Loucy (cell line): Measurements from ENCODE around the gene FPGS.
A peak's percentile ranks its signal among the peaks of the same experiment; 100 is the strongest.

Source experiments
- H2AFZ ChIP-seq: fragments of 200-600 bp; sonication (generic); 2 replicates; pipeline ENCODE4 v1.6.0; 2016; ENCODE audit warnings: antibody characterized with exemption, mild to moderate bottlenecking, low read length, moderate library complexity
- H3F3A ChIP-seq: fragments of 200-600 bp; 2 replicates; pipeline ENCODE4 v1.6.0; 2016; ENCODE audit warnings: antibody characterized with exemption, low read depth, mild to moderate bottlenecking
- H3K27me3 ChIP-seq: fragments of 200-600 bp; sonication (generic); 2 replicates; pipeline ENCODE4 v1.6.1; 2014; ENCODE audit warnings: low read length, mild to moderate bottlenecking; ENCODE audit not compliant: insufficient read depth, poor library complexity, severe bottlenecking
- H3K36me3 ChIP-seq: fragments of 200-600 bp; sonication (generic); 2 replicates; pipeline ENCODE4 v1.6.1; 2016; ENCODE audit warnings: low read length; ENCODE audit not compliant: insufficient read depth
- H3K4me1 ChIP-seq: fragments of 200-600 bp; sonication (generic); 2 replicates; pipeline ENCODE4 v1.5.1; 2014; ENCODE audit warnings: low read length, mild to moderate bottlenecking; ENCODE audit not compliant: insufficient read depth, poor library complexity, severe bottlenecking
- H3K4me2 ChIP-seq: fragments of 200-600 bp; sonication (generic); 2 replicates; pipeline ENCODE4 v1.6.0; 2014; ENCODE audit warnings: antibody characterized with exemption, low read length, low read depth, mild to moderate bottlenecking; ENCODE audit not compliant: poor library complexity, severe bottlenecking
- H3K4me3 ChIP-seq: fragments of 200-600 bp; sonication (generic); 2 replicates; pipeline ENCODE4 v1.5.1; 2014; ENCODE audit warnings: low read length, mild to moderate bottlenecking, mixed read lengths; ENCODE audit not compliant: poor library complexity, severe bottlenecking
- H3K79me2 ChIP-seq: fragments of 200-600 bp; sonication (generic); 2 replicates; pipeline ENCODE4 v1.6.1; 2014; ENCODE audit warnings: low read length; ENCODE audit not compliant: insufficient read depth
- H3K9ac ChIP-seq: fragments of 200-600 bp; sonication (generic); 2 replicates; pipeline ENCODE4 v1.6.0; 2014; ENCODE audit warnings: mild to moderate bottlenecking, low read depth, low read length, moderate library complexity; ENCODE audit not compliant: poor library complexity, severe bottlenecking
- H3K9me2 ChIP-seq: fragments of 200-600 bp; sonication (generic); replicated peaks from 2 replicates; pipeline ENCODE4 v1.6.1; 2016; ENCODE audit warnings: low read depth, low read length, mixed read lengths
- H3K9me3 ChIP-seq: fragments of 200-600 bp; sonication (generic); 2 replicates; pipeline ENCODE4 v1.6.1; 2014; ENCODE audit warnings: mild to moderate bottlenecking, antibody characterized with exemption, low read length, low read depth; ENCODE audit not compliant: insufficient read depth
- H4K20me1 ChIP-seq: fragments of 200-600 bp; sonication (generic); 2 replicates; pipeline ENCODE4 v1.6.0; 2014; ENCODE audit warnings: antibody characterized with exemption, low read length, mild to moderate bottlenecking; ENCODE audit not compliant: insufficient read depth, poor library complexity, severe bottlenecking
- EZH2phosphoT487 ChIP-seq: fragments of 200-600 bp; IDR thresholded peaks from 2 replicates; pipeline ENCODE4 v1.6.1; 2018; ENCODE audit warnings: antibody characterized with exemption, mild to moderate bottlenecking, moderate library complexity, borderline replicate concordance
- TF ChIP-seq, protein P1 (sequence below): fragments of 200-600 bp; sonication (generic); conservative IDR thresholded peaks from 2 replicates; pipeline ENCODE4 v1.5.1; 2014; ENCODE audit warnings: mild to moderate bottlenecking, antibody characterized with exemption, low read length

FPGS gene

DNA sequence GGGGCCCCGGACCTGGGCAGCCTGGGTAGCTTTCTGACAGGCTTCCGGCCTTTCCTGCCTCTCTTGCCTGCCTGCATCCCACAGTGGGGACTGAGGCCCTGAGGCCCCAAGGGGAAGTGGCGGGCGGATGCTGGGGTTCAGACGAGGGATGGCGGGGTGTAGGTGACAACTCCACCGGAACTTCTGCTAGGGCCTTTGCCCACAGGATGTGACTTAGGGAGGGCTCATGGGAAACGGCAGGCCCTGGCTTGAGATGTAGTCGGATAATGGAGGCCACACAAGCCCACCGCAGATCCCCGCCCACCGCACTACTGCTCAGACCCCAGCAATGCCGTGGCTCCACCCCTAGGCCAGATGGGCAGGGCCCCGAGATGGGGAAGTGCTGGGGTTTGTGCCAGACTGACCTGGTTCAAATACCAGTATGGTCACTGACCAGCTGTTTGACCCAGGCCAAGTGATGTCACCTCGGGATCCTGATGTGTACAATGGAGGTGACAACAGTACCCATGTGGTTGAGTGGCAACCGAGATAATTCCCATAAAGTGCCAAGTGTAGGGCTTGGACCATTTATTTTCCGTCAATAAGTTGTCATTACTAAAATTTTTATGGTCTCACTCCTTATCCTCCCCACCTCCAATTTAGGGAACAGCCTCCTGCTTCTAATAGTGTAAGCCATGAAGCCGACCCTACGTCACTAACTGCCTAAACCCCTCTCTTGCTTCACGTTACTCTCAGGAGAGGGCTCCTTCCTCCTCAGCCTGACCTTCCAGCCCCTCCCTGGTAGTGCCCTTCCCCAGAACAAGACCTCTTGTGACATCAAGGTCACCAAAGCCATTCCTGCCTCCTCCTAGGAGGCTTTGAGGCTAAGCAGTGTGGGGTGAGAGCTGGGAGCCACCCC lies 19.3 kb upstream of the FPGS start:
- no peak for TF ChIP-seq EZH2phosphoT487
- peak overlapping the region; percentile 69 for H3K4me3 ChIP-seq
- peaks cover 70% of the 10 kb centered on the region for H3K79me2 ChIP-seq
- peak overlapping the region; percentile 93 for H3K4me2 ChIP-seq
- H3K27me3 ChIP-seq = peaks cover 4% of the 10 kb centered on the region
- no peak overlapping the region for H2AFZ ChIP-seq
- H3K9me3 ChIP-seq = no peaks in the 10 kb centered on the region
- peaks cover 24% of the 10 kb centered on the region for H4K20me1 ChIP-seq
- peaks cover 17% of the 10 kb centered on the region; the same call in 1 of the 2 replicates for H3K36me3 ChIP-seq
- peak overlapping the region; percentile 84 for H3K9ac ChIP-seq
- H3F3A ChIP-seq = peaks cover 23% of the 10 kb centered on the region
- no peaks in the 10 kb centered on the region for H3K9me2 ChIP-seq
- peaks cover 71% of the 10 kb centered on the region for H3K4me1 ChIP-seq

DNA sequence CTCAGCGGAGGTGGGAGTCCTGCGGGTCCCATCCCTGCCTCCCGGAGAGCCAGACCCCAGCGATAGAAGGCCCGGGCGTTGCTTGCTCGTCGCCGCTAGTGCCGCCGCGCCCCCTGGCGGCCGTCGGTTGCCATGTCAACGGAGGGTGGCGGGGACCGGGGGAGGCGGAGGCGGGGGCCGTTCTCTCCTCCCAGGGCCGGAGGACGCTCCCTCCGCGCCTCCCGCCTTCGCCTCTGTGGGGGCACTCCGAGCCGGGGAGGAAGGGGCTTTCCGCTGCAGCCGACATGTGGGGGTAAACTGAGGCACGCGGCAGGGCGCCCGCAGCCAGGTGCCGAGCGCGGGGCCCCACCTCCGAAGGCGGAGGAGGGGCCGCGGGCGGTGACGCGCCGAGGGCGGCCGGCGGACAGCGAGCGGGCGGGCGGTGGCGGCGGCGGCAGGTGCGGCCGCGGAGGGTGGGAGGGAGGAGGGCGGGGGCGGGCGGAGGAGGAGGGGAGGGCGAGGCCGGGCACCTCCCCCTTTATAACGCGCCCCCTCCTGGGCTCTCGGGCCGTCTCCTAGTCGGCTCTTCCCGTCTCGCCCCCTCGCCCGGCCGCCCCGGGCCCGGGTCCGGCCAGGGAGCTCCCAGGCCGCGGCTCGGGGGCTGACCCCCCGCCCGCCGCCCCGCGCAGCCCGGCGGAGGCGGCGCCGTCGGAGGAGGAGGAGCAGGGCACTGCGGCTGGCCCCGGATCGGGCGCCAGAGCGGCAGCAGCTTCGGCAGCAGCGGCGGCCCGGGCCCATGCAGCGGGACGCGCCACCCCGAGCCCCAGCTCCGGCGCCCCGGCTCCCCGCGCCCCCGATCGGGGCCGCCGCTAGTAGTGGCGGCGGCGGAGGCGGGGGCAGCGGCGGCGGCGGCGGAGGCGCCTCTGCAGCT lies 17.4 kb upstream of the FPGS start:
- H2AFZ ChIP-seq = peak overlapping the region; percentile 69; the same call in 1 of the 2 replicates
- peak overlapping the region; percentile 93 for H3K4me2 ChIP-seq
- H3K9me3 ChIP-seq = no peaks in the 10 kb centered on the region
- H3K27me3 ChIP-seq = peaks cover 4% of the 10 kb centered on the region
- H3K9me2 ChIP-seq = no peaks in the 10 kb centered on the region
- H3K79me2 ChIP-seq = peaks cover 70% of the 10 kb centered on the region
- peak overlapping the region; percentile 84 for H3K9ac ChIP-seq
- H3K4me3 ChIP-seq = peak overlapping the region; percentile 81
- peaks cover 43% of the 10 kb centered on the region for H4K20me1 ChIP-seq
- peaks cover 36% of the 10 kb centered on the region for H3K36me3 ChIP-seq
- H3F3A ChIP-seq = peaks cover 23% of the 10 kb centered on the region
- TF ChIP-seq, protein P1, sequence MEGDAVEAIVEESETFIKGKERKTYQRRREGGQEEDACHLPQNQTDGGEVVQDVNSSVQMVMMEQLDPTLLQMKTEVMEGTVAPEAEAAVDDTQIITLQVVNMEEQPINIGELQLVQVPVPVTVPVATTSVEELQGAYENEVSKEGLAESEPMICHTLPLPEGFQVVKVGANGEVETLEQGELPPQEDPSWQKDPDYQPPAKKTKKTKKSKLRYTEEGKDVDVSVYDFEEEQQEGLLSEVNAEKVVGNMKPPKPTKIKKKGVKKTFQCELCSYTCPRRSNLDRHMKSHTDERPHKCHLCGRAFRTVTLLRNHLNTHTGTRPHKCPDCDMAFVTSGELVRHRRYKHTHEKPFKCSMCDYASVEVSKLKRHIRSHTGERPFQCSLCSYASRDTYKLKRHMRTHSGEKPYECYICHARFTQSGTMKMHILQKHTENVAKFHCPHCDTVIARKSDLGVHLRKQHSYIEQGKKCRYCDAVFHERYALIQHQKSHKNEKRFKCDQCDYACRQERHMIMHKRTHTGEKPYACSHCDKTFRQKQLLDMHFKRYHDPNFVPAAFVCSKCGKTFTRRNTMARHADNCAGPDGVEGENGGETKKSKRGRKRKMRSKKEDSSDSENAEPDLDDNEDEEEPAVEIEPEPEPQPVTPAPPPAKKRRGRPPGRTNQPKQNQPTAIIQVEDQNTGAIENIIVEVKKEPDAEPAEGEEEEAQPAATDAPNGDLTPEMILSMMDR = peak; percentile 72
- TF ChIP-seq EZH2phosphoT487 = no peak
- H3K4me1 ChIP-seq = peaks cover 70% of the 10 kb centered on the region

DNA sequence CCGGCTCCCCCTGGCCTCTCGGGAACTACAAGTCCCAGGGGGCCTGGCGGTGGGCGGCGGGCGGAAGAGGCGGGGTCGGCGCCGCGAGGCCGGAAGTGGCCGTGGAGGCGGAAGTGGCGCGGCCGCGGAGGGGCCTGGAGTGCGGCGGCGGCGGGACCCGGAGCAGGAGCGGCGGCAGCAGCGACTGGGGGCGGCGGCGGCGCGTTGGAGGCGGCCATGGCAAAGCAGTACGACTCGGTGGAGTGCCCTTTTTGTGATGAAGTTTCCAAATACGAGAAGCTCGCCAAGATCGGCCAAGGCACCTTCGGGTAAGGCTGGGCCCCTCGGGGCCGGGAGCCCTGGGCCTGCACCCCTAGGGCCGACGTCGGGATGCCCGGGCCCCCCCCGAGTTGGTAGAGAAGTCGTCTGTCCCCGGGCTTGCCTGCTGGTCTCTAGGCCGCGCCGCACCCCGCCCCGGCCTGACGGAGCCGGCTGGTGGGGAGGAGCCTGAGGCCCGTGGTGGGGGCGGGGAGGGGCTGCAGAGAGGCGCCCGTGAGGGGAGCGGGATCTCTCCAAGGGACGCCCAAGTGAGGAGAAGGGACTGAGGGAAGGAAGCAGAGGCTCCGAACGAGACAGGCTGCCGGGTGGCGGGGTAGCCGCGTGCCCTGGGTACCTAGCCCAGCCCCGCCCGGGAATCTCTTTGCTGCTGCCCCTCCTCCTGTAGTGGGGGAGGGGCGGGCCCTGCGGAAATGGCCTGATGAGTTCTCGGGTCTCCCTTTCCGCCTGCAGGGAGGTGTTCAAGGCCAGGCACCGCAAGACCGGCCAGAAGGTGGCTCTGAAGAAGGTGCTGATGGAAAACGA lies 16.5 kb upstream of the FPGS start, which contains the start of gene CDK9:
CDK9 (plus strand) TSS at position 102 of the 840 bp plus-strand sequence; CDS start at position 217, 115 bp downstream.
- Histone ChIP-seq H3K79me2 (peaks cover 71% of the 10 kb centered on the region), H3K36me3 (peaks cover 45% of the 10 kb centered on the region)

More for the DNA sequence above, 16.5 kb upstream of the FPGS start, which contains the start of gene CDK9:
- Histone ChIP-seq H3K27me3 (peaks cover 4% of the 10 kb centered on the region), H3K4me2 (peak within 1 kb of the TSS; percentile 99), H4K20me1 (peaks cover 52% of the 10 kb centered on the region), H3K9me3 (no peaks in the 10 kb centered on the region), H3K4me1 (peaks cover 67% of the 10 kb centered on the region), H3K4me3 (peak within 1 kb of the TSS; percentile 81), H3K9ac (peak within 1 kb of the TSS; percentile 97), H2AFZ (peak within 1 kb of the TSS; percentile 69; the same call in 1 of the 2 replicates), H3K9me2 (no peaks in the 10 kb centered on the region), H3F3A (peaks cover 23% of the 10 kb centered on the region)
- TF ChIP-seq, protein P1 = no peak
- no peak for TF ChIP-seq EZH2phosphoT487
